Esophagus mucosa (tissue), 1 donor: Measurements from ENCODE around the gene SCN3B. TPM values are rescaled to one million over a fixed set of nuclear protein-coding genes. Genes with fewer than 3 reads are reported as not detected.
A peak's percentile ranks its signal among the peaks of the same experiment; 100 is the strongest.

Source experiments
- ATAC-seq: fragments of 200-7000 bp; cut with Tn5 transposase; one replicate; pipeline ENCODE4 v1.9.1; 2020
- total RNA-seq: library from RNA; stranded (reverse); gene quantifications from one replicate; pipeline ENCODE4 v1.2.4, GENCODE V29; 2023
- donor health status: DM: yes; HTN: yes; CAD: no.

Gene SCN3B
- total RNA-seq, 1 donor from 2014 or later, result 0.24 TPM

DNA sequence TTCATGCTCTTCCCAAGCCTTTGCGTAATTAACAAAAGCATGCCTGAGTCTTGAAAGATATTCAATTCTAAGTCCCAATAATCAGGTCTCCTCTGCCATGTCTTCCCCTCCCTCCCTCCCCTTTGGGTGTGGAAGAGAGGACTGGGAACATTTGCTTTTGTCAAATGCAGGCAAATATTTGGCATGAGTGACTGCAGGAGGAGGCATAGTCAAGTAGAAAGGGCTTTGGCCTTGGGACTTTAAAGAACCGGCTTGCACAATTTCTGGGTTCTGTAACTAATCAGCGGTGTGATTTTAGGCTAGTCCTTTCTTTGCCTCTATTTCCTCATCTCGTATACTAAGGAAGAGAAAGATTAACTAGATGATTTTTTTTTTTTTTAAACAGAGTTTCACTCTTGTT, 59.5 kb downstream of the SCN3B start:
- no peak for ATAC-seq

DNA sequence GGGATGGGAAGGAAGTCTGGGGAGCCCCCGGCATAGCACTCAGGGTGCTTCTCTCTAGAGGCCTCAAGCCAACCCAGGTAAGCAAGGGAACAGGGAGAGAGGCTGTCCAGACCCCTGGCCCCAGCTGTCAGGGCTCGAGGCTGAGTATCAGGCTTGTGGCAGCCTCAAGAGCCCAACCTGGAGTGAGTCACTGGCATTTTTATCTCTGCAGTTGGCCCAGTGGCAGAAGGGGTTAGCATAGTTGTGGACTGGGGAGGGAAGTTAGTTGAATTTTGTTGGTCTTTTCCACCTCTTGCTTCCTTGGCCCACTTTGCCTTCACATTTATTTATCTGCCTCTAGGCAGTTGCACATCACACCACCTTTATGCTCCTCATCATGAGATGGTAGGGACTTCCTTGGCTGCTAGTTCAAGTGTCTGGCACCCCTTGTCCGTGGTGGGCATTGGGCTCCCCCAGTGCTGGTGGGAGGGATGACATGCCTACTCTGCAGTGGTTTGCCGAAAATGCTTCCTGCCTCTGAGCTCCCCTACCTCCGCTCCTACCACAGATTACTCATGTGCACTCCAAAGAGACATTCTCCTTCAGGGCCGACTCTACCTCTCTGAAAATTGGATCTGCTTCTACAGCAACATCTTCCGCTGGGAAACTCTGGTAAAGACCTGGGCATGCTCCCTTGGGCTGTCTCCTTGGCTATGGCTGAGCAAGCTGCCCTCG, 60.1 kb downstream of the SCN3B start:
- ATAC-seq, result no peak

DNA sequence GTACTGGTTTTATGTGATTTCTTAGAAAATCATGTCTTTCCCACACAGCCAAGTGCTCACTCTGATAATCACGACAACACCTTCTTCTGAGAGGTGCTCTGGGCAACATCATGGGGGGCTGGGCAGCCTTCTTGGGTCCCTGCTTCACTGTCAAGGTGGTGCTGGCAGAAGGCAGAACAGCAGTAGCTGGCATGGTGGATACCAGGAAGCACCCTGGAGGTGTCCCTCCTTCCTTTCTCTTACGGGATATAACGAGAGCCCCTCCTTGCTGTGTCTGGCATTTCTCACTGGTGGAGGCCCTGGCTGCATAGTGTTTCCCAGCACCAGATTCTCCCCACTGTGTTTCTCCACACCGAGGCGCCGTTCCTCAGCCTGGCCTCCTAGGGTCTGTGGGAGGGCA, 60.9 kb downstream of the SCN3B start:
- ATAC-seq, result no peak

DNA sequence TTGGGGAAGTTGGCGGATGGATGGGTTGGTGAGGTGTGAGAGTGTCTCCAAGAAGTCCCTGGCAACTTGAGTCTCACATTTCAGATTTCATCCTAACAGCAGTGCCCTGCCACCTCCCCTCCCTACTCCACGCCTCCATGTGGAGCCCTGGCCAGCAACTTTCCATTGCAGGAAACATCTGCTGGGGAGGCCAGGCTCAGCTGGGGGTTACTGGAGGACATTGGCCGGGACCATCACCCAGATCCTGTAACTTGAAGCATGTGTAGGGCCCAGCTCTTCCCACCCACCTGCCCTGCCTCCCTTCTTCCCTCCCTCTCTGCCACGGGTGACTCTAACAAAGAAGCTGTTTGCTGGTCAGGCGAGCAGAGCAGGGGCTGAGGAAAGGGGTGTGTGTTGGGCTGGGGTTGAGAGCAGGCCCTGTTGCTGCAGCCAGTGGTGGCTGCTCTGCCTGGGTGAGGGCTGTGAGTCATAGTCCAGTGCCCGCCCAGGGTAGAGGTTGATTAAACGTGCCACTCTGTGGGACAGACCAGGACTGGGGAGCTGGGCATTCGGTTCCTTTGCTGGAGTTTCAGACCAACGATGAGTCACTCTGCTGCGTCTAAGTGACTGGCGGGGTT, 64.0 kb downstream of the SCN3B start:
- peak; percentile 82 for ATAC-seq

DNA sequence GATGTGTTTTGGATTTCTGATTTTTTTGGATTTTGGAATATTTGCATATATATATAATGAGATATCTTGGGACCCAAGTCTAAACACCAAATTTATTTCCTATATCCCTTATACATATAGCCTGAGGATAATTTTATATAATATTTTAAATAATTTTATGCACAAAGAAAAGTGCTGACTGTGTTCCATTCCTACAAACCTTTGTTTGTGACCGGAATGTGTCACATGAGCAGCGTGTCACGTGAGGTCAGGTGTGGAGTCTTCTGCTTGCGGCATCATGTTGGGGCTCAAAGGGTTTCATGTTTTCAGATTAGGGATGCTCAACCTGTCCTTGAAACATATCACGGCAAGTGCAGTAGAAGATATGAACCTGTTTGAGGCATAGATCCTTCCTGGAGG, 65.6 kb downstream of the SCN3B start:
- ATAC-seq, result no peak

DNA sequence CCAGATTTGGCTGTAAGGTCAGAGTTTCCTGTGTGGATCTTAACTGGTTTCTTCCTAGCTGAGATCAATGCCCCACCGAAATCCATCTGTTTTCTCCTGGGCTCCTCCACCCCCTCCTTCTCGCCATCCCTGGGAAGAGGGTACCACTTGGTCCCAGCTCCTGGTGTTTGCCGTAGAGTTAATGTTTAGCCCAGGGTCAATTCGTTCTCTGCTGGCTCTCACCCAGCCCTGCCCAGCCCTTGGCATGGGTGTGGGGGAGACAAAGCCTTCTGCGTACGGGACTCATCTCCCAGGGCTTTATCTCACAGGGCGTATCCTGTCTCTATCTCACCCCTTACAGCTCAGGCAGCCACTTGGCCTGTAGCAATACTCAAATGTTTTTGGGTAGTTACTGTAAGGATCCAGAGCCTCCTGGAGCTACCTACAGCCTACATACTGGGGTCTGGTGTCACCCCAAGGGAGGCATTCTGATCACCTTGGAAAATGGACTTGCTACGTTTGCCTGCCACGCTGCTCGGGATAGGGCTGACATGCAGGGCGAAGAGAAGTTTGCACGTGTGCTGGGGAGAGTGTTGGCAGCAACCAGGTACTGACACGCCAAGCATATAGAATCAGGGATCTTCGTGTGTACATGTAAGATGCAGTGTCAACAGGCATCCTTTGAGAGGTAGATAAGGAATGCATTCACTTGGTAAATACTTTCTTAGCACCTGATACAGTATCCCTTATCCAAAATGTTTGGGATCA, 66.1 kb downstream of the SCN3B start:
- no peak for ATAC-seq

DNA sequence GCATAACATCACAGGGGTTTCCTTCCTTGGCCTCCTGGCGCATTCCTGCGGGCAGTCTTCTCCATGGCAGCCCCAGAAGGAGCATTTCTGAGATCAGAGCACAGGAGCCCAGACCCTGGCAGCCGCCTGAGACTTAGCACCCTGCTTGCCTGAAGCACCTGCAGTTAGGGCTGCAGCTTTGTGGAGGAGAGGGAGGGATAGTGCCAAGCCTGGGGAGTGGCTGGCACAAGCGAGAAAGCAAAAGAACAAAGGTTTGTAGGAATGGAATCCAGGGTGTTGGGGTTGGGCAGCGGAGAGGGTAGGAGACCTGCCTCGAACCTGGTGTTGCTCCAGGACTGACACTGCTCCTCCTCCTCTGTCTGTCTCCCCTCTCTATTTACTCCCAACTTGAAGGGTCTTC, 66.9 kb downstream of the SCN3B start:
- no peak for ATAC-seq

DNA sequence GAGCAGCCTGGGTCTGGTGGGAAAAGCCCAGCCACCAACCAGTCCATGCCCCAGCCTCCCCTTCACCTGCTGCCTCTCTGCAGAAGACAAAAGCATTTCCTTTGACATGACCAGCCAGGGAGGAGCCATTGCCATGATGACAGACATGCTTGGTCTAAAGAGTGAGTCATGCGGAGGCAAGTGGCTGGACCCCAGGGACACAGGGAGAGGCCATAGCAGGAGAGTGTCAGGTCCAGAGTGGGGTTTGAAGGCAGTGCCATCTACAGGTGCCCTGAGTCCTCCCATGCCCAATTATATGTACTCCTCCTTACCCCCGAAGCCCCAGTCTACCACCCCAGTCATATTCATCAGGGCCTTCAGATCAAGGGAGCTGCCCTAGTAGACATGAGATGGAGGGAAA, 67.4 kb downstream of the SCN3B start:
- ATAC-seq, result no peak

DNA sequence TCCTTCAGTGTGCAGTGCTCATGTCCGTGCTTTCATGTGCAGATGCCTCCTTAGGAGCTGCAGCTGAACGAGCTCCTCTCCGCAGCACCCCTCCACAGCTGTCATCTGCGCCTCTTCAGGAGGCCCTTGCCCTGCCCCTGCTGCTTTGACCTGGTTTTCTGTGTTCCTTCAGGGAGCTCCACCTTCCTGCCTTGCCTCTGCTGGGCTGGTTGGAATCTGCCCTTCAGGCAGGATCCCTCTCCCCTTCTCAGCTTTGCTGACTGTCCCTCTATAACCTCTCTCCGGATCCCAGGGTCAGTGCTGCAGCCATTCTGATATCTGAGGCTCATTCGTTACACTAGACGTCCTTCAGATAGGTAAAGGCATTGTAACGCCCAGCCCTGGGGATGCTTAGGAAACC, 67.9 kb downstream of the SCN3B start:
- no peak for ATAC-seq

DNA sequence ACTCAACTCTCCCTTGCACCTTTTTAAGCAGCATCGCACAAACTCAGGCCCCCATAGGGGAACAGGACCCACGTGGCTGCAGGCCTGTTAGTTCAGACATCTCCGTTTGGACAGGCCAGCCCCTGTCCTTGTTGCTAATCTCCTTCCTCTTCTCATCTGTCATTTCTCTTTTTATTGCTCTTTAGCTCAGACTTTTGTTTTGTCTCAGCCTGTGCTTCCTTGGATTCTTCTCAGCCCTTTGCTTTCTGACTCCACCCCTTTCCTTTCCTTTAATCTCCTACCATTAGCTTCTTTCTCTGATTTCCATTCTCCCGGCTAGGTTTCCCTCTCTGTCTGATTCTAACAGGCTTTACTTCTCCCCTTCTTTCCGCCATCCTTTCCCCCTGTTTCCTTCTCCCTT, 68.7 kb downstream of the SCN3B start:
- ATAC-seq, result no peak

DNA sequence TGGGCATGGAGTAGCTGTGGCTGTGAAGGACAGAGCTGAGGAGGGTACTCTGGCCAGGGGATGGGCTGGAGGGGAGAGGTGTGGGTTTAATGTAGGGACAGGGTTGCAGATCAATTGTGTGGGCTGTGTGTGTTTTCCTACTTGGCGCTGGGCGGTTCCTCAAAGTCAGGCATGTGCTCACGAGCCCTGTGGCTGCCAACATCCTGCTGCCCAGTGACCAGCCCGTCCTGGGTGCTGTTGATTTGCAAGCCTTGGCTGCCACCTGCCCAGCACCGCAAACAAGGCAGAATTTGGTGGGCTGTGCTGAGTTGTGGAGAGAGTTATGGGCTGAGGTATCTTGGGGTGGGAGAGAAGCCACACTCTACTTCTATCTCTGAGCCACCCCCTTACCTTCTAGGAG, 69.2 kb downstream of the SCN3B start:
- ATAC-seq, result no peak

DNA sequence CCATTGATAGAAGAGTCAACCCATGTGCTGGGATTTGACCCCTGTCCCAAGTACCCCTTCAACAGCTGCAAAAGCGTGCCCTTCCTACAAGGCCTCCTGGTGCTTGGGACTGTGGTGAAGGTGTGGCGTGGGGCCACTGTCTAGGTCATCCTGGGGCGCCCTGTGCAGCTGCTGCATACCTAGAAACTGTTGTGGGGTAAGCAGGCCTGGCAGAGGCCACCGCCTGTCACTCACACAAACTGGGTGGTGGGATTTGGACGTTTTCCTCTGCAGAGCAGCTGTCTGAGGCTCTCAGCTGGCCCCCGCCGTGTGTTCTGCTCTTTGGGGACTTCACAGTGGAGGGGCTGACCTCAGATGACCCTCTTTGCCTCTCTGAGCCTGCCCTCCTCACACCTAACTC, 69.7 kb downstream of the SCN3B start:
- no peak for ATAC-seq

DNA sequence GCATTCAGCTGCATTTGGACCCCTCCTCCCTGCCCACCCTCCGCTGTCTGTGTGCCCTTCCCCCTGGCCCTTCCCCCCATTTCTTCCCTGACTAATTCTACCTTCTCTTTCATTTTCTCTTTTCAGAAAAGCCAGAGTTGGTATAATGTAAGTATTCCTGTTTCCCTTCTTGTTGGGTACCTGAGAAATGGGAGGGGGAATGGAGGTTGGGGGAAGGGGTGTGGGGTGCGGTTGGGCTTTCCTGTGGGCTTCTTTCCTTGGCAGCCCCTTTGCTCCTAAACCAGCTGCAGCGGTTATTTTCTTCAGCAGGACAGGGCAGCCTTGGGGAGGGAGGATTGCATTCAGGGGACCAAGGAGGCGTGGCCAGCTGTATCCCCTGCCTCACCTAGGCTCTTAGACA, 70.2 kb downstream of the SCN3B start:
- no peak for ATAC-seq

DNA sequence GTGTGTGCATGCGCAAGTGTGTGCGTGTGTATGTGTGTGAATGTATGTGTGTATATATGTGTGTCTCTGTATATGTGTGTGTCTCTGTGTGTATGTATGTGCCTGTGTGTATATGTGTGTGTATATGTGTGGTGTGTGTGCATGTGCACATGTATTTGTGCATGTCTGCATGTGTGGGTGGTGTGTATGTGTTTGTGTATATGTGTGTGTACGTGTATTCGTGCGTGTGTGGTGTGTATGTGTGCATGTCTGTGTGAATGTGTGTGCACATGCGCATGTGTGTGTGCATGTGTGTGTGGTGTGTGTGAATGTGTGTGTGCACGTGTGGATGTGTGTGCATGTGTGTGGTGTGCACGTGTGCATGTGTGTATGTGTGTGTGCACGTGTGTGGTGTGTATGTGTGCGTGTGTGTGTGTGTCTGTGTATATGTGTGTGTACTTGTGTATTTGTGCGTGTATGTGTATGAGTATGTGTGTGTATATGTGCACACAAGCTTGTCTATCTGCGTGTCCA, 71.4 kb downstream of the SCN3B start:
- no peak for ATAC-seq

DNA sequence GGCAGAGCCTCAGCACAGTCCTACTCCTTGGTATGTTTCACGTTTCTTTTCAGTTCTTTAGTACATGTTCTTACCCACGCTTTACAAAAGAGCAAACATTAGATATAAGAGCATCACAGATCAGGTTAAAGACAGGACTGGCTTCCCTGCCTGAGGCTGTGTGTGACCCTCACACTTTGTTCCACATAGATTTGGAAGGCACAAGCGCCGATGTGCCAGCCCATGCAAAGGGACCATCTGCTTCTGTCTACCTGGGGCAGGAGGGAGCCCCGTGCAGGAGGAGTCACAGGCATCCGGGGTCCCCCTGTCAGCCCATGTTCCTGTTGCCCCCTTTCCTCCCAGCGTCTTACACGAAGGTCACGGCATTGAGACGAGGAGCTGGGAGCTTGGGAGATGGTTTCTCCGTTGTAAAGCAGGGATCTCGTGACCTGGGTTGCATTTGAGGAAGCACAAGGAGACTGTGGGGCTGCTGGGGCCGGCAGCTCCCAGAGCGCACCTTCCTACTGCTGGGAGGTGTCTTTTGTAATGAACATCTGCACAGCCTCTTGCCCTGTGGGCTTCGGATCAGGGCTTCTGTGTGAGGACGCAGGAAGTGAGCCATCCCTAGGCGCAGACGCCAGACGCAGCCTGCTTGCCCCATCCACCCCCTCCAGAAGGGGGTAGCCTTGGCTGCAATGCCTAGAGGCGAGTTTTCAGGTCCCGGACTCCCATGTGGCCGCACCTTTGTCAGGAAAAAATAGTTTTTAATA, 72.6 kb downstream of the SCN3B start:
- no peak for ATAC-seq

DNA sequence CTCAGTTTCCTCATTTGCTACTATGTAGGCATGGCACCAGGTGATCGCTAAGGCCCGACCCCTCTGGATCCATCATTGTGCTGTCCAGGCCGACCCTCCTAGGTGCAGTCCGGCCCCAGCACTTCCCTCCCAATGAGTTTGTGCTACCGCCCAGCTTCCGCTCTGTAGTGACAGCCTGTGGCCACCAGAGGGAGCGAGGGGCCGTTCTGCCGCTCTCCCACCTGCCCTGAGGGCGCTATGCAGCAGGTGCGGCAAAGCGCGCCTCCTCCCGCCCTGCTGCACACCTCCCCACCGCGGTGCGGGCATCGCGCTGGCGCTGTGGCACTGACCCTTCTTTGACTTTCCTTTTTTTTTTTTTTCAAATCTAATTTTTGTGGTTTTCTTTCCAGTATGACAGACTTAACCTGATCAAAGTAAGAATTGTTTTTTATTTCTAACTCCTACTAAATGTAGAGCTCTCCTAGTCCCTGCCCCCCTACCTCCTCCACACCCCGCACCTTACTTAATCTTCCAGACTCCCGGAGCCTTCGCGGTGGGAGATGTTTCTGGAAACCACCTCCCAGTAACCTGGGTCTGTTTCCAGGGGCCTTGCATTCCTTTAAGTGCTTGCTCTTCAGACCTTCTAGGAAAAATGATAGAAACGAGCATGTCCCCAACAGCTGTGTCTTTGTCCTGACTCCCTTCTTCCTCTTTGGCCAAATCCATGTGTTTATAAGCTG, 73.7 kb downstream of the SCN3B start:
- ATAC-seq, result peak; percentile 92

DNA sequence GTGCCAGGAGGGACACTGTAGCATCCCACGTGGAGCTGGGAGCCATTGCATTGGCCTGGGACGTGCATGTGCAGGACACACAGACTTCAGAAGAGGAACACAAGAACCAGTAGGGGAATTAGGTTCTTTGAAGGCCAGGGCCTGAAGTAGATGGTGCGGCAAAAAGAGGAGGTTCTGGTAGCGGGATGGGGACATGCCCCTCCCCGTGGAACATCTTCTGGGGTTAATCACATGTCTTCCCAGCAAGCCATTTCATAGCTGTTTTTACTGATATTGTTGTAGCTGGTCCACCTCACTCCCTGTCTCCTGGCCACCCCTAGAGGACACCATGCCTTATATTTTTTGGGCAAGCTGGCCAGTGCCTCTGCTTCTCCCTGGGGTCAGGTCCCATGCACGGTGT, 74.3 kb downstream of the SCN3B start:
- no peak for ATAC-seq

DNA sequence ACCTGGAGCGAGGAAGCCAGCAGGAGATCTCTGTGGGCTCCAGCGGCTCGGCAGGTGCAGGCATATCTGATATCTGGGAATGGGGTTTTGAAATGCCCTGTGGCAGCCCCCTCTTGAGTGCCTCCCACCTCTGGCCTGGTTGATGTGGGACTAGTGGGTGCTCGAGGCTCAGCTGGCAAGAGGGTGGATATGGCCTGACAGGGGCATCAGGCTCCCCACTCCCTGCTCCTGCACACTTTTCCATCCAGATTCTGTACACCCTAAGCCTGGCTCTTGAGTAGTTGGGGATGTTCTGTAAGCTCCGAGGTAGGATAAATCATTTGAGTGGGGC, 75.0 kb downstream of the SCN3B start:
- no peak for ATAC-seq
